ENCODE data around the gene RANBP3L.
"Not testable (repeated sequence)": the region's sequence is repeated elsewhere in the genome, so short reads cannot be mapped to it uniquely, and the experiment has no call there.

Gene RANBP3L

GRCh38 chr5:36285837-36286615 is 15.7 kb downstream of the RANBP3L start:
- DNase-seq (ENCODE audit: low spot score), result no peak

GRCh38 chr5:36283775-36284174 is 17.9 kb downstream of the RANBP3L start:
- DNase-seq (ENCODE audit: low spot score), result not testable (repeated sequence)

DNA sequence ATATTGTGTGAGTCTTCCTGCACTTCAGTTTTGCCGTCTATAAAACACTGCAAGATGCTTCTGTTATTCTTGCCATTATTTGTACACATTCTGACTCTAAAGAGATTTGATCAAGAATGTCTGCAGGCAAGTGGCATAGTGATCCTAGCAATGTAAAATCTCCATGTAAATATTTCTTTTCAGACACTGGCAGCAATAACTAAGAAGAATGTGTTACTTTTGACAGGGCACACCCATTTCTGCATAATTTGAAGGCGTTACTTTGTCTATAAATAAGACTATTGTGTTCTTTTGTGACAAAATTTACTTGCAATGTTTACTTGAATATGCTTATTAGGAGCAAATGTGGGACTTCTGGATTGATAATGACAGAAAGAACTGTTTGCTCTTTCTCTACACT is 20.1 kb downstream of the RANBP3L start:
- DNase-seq (ENCODE audit: low spot score), result no peak

DNA sequence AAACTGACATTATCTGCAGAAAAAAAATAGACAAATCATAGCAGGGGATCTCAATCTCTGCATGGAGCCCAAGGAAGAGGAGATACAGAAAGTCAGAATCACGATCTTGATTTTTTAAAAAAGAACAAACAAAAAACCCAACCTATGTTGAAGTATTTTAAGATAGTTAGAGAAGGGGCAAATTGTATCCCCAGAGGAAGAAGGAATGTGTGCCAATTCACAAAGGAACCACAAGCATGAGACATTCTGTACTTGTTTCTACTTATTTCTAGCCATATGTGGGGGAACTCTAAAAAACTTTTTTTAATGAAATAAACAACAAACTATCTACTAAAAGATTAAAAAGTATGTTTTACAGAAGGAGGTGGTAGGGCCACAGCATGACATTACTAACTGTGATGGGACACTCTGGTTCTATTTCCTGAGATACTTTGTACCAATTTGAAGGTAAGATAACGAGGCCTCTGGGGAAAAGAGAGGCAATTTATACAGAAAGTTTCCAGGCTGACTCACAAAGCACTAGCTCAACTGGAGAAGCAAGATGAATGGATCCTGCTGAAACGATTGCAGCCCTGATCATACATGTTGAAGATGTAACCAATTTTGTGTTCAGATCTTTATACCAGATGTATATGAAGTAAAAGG is 22.5 kb downstream of the RANBP3L start:
- DNase-seq (ENCODE audit: low spot score), result no peak

GRCh38 chr5:36277521-36278176 is 24.1 kb downstream of the RANBP3L start:
- no peak for DNase-seq (ENCODE audit: low spot score)

GRCh38 chr5:36276864-36277263 is 24.8 kb downstream of the RANBP3L start:
- no peak for DNase-seq (ENCODE audit: low spot score)

DNA sequence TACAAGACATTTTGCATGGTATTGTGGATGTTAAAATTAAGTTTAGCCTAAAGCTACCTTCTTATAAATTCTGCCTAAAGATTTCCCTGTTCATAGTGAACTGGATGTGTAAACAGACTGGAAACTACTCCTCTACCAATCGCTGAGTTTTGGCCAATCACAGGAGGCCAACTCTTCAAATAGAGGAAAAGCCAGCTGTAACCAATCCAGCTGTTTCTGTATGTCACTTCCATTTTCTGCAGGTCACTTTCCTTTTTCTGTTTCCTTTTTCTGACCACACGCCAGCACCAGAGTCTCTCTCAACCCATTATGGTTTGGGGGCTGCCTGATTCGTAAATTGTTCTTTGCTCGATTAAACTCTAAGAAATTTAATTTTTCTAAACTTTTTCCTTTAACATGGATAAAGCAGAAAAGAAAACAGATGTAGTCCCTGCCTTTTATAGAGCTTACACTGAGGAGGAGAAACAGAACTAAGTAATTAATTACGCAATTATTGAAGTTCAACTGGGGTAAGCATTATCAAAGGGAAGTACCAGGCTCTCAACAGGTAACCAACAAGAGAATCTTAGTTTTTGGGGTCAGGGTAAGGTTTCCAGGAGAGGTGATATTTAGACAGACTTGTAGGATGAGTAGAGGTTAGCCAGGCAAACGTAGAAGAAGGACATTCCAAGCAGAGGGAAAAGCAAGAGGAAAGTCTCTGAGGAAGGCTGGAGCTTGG is 27.7 kb downstream of the RANBP3L start:
- DNase-seq (ENCODE audit: low spot score), result no peak

- no peak for DNase-seq (ENCODE audit: low spot score)
Observed at GRCh38 chr5:36272136-36272690, 29.5 kb downstream of the RANBP3L start.

- no peak for DNase-seq (ENCODE audit: low spot score)
Observed at GRCh38 chr5:36270876-36271575, 30.7 kb downstream of the RANBP3L start.

GRCh38 chr5:36270175-36270574 is 31.5 kb downstream of the RANBP3L start:
- DNase-seq (ENCODE audit: low spot score), result no peak

DNA sequence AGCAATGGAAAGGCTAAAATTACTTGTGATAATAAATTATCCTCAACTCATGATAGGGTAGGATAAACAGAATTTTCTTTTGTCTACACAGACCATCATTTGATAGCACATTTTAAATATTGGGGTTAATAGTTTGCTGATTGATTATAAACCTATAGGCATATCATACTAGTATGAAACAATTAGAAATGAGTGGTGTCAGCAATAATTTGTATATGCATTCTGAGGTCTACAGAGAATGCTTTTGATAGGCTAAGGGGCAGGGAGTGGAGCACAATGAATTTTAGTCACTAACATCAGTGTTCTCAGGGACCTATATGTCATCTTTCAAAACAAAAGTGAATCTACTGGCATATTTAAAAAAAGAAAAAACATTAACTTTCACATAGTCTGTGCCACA is 32.2 kb downstream of the RANBP3L start:
- DNase-seq (ENCODE audit: low spot score), result no peak

GRCh38 chr5:36267905-36268304 is 33.8 kb downstream of the RANBP3L start:
- no peak for DNase-seq (ENCODE audit: low spot score)

GRCh38 chr5:36264202-36264760 is 37.4 kb downstream of the RANBP3L start:
- DNase-seq (ENCODE audit: low spot score), result no peak

- no peak for DNase-seq (ENCODE audit: low spot score)
Observed at GRCh38 chr5:36261186-36261585, 40.5 kb downstream of the RANBP3L start.

GRCh38 chr5:36253575-36253974 is 48.1 kb downstream of the RANBP3L start:
- no peak for DNase-seq (ENCODE audit: low spot score)

DNA sequence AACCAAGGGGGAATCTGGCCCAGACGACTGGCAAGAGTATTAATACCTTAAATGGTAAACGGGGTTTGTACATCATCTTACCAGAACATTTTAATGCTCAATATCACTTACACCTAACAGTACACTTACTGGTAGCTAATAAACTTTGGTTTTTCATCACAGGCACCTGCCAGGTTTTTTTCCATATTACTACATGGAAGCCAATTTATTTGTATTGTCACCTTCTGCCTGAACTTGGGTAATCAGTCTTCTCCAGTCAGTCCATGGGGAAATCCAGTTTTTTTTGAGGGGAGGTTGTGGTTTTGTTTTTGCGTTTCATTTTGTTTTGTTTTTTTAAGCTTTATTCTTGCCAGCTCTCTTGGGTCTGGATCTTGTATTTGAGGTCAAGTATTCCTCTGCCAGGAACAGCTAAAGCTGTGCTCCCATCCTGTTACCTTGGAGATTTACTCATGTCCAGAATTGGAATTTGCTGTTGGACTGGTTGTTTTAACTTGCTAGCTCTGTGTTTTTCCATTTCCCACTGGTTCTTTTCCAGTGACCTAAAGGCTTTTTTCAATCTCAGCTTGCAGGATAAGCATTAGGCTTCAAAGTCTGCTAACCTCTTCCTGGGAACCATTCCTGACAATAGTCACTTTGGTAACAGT is 48.9 kb downstream of the RANBP3L start:
- DNase-seq (ENCODE audit: low spot score), result no peak

DNA sequence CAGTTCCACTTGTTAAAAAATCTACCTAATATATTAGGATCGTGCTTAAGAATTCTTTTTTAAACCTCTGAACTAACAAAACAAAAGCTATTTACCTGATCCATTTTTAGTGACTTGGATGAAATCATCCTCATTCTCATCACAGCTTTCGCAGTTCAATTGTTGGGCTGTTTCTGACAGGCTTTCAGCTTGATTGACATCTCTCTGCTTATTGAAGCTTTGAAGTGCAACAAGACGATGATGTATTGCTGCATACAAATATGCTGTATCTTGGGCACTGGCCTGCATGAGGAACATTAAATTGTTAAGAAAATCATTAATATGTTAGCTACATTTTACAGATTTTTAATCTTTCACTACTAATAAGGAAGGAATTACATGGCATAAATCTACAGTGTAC is 50.5 kb downstream of the RANBP3L start:
- DNase-seq (ENCODE audit: low spot score), result no peak

GRCh38 chr5:36250427-36250826 is 51.3 kb downstream of the RANBP3L start:
- no peak for DNase-seq (ENCODE audit: low spot score)

DNA sequence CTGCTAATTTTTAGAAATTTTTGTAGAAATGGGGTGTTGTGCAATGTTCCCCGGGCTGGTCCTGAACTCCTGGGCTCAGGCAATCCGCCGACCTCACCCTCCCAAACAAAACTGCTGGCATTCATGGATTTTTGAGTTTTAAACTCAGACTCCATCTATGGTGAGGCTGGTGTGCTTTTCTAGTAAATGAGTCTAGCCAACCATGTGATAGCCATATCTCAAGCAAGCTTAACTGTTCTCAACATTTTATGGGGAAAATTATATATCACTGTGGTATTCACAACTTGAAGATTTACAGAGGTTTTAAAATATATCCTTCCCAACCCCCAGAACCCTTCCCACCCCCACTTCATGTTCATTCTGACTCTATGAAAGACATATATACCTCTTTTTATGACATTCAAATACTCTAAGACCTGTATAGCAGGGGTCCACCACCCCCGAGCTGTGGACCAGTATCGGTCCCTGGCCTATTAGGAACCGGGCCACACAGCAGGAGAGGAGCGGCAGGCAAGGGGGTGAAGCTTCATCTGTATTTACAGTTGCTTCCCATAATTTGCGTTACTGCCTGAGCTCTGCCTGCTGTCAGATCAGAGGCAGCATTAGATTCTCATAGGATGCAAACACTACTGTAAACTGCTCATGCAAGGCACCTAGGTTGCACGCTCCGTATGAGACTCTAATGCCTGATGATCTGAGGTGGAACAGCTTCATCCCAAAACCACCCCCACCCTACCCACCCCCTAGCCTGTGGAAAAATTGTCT is 55.5 kb downstream of the RANBP3L start:
- DNase-seq (ENCODE audit: low spot score), result no peak

DNA sequence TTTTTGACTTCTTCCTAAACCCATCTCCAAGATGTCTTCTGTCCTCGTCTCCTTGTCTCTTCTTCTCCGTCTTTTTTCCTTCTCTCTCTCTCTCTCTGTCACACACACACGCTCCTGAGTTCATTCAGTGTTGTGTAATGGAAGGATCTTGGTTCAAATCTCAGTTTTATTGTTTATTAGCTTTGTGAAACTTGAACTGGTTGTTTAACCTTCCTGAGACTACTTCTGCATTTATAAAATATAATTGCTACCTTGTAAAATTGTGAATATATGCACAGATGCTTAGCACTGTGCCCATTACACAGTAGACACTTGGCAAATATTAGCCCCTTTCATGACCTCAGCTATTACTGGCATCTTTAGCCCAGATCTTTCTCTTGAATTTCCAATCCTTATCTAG is 57.6 kb downstream of the RANBP3L start:
- no peak for DNase-seq (ENCODE audit: low spot score)

Data from kidney capillary endothelial cell (primary cell).